HFF-Myc (cell line): Measurements from ENCODE around the gene WDR33.
A peak's percentile ranks its signal among the peaks of the same experiment; 100 is the strongest.

ENCODE experiments used
- DNase-seq: peaks from one replicate; pipeline ENCODE4 v3.0.0-alpha.2; 2011; ENCODE audit warnings: low read depth; ENCODE audit errors: extremely low read depth
- H3K4me3 ChIP-seq: replicated peaks from 2 replicates; pipeline ENCODE4 v1.5.1; 2011; ENCODE audit warnings: low read depth, mild to moderate bottlenecking, control low read depth, low read length
- CTCF ChIP-seq: IDR thresholded peaks from 2 replicates; pipeline ENCODE4 v1.5.1; 2012; ENCODE audit warnings: mild to moderate bottlenecking, low read depth, low read length, control low read depth; ENCODE audit errors: missing control alignments

WDR33 gene

DNA sequence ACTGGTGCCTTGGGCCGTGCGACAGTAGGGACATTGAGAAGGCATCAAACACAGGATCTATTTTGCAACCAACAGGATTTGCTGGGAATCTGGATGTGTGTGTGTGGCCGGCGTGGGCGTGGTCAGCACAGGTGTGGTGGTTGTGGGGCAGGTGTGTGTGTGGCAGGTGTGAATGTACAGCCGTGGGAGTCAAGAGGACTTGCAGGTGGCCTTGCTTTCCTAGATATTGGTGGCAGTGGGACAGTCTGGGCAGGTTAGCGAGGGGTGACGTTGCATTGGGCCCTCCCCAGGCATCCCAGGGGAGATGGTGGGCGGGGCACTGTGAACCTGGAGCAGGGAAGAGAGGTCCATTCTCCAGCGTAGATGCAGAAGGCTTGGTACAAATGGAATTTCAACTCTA is 132.4 kb downstream of the WDR33 start:
- TF ChIP-seq CTCF = no peak
- H3K4me3 ChIP-seq = no peak overlapping the region
- DNase-seq = no peak

GRCh38 chr2:127676906-127677305 is 134.1 kb downstream of the WDR33 start:
- no peak overlapping the region for H3K4me3 ChIP-seq
- DNase-seq = no peak
- no peak for TF ChIP-seq CTCF

DNA sequence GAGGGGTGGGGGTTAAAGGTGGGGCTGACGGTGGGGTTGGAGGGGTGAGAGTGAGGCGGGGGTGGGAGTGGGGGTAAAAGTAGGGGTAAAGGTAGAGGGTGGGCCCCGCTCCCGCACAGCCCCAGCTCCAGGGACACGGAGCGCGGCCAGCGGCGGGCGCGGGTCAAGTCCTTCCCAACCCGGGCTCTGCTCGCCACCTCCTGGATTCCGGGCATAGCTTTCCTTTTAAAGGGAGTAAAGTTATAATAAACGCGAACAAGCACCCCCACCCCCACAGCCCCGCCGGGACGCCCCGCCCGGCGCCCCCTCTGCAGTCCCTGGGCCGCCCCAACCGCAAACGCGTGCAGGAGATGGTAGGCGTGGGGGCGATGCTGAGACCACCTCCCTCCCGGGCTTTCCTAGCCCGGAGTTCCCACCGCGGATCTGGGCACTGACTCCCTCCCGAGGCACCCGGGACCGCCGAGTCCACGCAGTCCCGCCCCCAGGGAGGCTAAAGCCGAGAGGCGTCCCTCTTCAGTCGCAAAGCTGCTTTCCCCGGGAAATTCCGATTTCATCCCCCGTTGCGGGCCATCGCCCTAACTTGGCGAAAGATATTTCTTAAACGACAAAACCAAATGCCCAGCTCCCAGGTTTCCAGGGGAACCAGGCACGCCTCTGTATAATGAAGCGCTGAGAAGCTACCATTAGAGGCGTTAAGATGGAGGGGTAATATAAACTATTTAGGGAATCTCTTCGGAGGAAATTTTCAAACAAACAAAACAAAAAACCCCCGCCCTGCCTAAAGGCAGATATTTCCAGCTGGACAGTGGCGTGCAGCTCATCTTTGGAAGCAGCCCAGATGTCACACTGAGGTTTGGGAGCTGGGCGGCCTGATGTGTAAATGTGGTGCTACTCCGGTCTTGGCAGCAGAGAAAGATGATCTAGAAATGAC is 135.4 kb downstream of the WDR33 start, which contains the start of gene LIMS2:
Gene LIMS2 (minus strand): TSS at position 200 of the 931 bp plus-strand sequence. CDS start 506 bp downstream, outside the sequence.
- peak within 1 kb of the TSS; percentile 37 for H3K4me3 ChIP-seq
- no peak for TF ChIP-seq CTCF
- no peak for DNase-seq

DNA sequence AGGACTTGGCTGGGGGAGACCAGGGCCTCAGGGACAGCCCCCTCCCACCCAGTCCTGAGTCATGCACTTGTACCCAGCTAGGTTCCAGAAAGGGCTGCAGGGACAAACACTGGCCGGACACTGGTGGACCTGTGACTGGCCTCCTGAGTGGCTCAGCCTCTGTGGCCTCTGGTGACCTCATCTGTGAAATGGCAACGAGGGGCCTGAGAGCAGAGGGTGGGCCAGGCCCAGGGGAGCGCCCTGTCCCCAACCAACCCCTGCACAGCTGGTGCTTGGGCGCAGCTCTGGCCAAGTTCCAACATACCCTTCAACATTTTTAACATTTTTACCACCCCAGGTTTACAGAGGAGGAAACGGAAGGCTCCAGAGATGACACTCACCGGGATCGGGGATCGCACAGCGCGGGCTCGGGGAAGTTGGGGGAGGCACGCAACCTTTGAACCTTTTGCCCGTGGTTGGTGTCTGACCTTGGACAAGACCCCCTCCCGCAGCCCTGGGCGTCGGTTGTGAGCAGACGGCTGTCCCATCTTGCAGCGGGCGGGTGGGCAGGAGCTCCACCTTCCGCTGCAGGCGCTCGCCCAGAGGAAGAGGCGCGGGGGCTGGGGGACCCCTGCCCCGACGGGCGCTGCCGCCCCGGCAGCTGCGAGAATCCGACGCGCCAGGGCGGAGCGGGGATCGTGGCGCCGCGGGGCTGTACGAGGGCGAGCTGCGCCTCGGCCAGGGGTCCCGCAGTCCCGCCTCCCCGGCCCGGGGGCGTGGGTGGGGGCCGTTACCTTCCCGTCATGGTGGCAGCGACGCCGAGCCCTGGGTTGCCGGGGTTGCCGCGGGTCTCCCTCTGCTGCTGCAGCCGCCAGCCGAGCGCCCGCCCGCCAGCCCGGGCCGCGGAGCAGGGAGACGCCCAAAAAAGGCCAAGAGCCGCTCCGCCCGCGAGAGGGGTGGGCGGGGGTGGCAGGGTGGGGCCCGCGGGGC is 136.4 kb downstream of the WDR33 start:
- no peak for TF ChIP-seq CTCF
- no peak for DNase-seq
- peak overlapping the region; percentile 28 for H3K4me3 ChIP-seq

- H3K4me3 ChIP-seq = no peak overlapping the region
- no peak for TF ChIP-seq CTCF
- DNase-seq = no peak
Observed at GRCh38 chr2:127673291-127674069, 137.5 kb downstream of the WDR33 start.
